Activated CD4-positive, alpha-beta T cell treated with anti-CD3 and anti-CD28 coated beads for 48 hours (primary cell): Measurements from ENCODE around the gene ENTR1.

ENCODE experiments used
- DNase-seq: peaks from one replicate; pipeline ENCODE4 v3.0.0-alpha.2; 2020

Gene ENTR1

DNA sequence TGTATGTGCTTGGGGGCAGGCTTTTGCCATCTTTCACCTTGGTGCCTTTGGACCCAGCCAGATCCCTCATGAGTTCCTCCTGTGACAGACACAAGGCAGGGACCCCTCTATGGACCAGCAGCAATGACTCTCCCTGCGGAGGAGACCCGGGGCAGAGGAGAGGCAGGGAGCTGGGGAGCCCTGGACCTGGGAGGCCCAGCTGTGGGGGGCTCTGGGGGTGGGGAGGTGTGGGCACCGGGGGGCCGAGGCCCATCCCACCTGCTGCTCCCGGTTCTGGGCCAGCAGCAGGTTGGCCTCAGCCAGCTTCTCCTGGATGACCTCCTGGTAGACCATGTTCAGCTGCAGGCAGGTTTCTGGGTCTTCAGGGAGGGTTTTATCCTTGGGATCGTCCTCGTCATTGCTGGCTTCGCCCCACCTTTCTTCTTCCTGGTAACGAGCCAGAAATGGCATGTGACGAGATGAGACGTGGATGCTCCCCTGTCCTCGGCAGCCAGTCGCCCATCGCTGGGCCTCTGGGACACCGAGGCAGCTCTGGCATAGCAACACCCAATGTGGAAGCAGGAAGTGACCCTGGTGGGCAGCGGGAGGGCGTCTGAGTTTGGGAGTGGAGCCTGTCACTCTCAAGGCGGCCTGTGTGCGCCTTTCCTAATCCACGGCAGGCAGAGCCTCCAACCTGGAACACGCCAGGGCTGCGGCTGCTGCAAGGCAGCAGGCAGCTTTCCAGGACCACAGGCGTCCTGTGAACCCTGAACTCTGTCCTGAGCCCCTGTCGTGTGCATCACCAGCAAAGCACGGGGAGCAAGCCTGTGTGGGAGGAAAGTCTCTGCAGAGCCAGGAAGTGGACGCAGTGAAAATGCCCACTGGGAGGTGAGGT lies 14.8 kb downstream of the ENTR1 start:
- no peak for DNase-seq

DNA sequence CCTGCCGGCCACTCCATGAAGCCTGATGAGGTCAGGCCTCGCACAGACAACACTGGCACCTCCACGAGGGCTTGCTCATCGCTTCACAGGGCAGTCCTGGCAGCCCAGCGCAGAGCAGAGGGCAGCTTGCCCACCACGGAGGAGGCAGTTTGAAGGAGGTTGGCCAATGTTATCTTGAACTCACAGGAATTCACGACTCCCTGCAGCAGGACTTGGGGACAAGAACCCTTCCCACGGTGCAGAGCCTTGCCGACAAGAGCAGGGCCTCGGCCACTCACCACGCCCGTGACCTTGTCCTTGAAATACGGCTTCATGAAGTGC lies 15.4 kb downstream of the ENTR1 start:
- DNase-seq, result no peak

DNA sequence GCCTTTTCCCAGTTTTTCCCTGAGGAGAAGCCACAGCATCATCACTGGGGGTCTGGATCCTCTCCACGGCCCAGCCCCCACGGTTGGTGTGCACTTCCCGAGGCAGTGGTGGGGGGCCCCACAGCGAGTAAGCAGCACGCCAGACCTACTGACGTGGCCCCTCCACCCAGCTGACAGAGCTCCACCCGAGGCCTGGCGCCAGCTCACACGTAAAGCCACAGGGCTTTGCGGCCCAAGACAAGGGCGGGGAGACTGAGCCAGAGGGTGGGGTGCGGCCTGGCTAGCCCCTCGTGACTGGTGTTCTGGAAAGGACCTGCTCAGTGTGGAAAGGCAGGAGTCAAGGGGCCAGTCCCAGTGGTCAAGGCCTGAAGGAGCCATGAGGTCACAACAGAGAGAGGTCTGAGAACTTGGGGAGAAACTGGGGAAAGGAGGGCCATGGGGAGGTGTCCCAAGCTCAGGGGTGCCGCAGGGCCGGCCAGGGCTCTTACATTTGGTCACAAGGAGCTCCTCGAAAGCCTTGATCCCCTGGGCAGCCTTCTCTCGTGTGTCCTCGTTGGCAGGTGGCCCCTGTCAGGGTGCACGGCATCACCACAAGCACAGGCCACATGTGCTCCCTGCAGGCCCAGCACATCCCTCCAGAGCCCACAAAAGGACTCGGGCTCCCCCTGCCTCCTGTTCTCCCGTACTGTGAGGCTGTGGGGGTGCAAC lies 15.9 kb downstream of the ENTR1 start:
- DNase-seq, result no peak

DNA sequence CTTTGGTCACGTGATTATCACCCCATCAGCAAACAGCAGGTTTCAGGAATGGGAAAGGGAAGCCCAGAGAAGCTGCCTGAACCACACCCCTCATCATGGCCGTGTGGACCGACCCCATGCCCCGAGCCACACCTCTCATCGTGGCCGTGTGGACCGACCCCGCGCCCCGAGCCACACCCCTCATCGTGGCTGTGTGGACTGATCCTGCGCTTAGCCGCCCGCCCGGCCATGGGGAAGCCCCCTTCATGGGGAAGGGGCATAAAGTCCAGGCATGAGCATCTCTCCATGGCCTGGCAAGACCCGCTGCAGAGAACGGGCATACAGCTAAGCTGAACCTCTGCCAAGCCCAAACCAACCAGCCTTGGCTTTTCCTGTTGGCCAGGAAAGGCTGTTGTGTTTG lies 16.9 kb downstream of the ENTR1 start:
- no peak for DNase-seq

DNA sequence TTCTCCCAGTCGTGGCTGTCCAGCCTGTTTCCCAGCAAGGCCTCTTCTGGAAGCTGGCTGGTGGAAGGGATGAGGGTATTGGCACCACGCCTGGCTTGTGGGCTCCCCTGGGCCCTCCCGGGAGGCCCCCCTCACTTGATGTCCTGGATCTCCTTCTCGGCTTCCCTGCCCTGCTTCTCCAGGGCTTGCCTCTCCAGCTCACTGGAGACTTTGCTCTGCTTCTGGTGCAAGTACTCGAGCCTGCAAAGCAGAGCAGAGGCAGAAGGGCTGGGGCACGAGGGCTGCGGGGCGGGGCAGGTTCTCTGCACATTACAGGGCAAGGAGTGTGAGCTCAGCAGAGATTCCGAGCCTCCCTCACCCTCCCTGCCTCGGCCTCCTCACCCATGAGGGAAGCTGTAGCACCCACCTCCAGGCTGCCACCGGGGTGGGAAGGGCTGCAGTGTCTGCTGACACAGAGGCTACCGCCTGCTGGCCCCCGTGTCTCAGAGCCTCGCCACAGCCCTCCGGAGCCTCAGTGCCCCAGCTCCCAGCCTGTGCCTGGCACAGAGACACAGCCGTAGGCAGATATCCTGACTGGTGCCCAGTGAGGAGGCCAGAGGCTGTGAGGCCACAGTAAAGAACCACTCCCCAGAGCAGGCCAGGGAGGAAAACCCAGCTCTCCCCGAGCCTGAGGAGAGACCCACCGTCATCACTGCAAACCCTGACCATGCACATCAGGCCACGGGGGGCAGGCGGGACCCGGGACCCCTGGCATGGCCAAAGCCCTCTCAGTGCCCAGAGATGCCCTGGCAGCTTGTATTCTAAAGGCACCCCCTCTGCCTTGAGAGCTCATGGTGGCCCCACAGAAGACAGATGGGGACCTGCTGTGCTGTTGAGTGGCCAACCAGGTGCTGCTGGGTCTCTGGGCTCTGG lies 17.6 kb downstream of the ENTR1 start:
- no peak for DNase-seq

DNA sequence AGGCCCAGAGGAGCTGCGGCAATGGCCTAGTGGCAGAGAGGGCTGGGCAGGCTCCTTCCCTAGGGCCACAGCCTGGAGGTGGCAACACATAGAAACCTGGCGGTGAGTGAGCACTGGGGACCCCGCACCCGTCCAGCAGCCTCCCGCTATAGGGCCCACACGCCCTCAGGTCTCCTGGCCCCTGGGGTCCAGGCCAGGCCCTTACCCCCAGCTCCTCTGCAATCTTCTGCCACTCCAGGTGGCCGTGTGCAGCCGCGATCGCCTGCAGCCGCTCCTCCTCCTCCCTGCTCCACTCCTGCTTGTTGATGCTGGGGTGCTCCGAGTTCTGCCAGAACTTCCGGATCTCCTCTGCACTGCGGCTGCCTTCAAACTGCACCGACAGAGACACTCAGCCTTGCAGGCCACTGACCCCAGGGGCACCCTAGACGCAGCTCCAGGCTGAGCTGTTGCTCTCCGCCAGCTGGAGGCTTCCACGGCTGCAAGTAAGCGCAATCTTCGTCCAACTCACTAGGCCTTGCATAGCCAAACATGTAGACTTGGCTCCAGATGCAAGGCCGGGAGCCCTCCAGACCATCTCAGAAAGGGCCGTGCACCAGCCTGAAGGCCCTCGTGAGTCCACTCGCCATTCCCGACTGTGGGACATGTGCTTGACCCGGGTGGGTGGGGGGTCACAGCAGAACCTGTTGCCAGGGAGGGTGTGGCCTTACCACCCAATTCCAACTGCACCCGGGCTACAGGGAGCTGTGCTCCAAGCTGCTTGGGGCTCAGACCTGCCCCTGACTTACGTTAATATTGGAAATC lies 18.5 kb downstream of the ENTR1 start:
- no peak for DNase-seq

DNA sequence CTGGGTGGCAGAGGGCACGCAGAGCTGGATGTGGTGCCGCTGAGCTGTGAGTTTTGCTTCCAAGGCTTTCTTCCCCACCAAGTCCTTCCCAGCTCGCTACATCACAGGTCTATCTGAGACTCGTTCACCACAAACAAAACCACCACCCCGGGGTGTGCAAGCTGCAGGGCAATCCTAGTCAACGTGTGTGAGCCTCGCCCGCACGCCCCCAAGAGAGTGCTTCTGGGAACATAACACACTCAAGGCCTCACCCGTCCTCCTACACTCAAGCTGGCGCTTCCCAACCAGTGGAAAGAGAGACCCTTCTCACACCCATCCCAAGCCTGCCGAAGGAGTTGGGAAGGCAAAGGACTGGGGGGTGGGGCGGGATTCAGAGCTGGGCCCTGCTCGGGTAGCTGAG lies 21.0 kb downstream of the ENTR1 start:
- DNase-seq, result no peak

DNA sequence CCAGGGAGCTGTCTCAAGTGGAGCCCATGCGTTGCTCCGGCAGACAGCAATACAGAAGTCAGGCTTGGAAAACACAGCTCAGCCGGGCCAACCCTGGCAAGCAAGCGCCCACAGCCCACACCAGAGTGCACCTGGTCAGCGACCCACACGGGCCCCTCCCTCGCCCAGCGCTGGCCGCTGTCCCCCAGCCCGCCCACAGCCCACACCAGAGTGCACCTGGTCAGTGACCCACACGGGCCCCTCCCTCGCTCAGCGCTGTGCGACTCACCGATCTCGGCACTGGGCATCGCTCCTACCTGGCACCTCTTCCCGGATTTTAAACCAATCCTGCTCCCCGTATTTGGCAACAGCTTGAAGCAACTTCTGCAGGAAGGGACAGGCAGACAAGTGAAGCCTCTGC lies 23.2 kb downstream of the ENTR1 start:
- DNase-seq, result no peak

DNA sequence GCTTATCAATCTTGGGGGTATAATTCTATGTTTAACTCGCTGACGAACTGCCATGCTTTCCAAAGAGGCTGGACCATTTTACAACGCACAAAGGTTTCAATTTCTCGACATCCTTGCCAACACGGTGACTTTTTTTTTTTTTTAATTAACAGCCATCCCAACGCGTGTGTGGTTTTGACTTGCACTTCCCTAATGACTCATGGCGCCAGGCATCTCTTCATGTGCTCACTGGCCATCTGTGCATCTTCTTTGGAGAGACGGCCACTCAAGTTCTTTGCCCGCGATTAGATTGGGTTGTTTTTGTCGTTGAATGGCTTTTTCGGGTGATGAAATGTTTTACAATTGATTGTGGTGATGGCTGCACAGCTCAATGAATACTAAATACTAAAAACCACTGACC lies 24.4 kb downstream of the ENTR1 start:
- no peak for DNase-seq

DNA sequence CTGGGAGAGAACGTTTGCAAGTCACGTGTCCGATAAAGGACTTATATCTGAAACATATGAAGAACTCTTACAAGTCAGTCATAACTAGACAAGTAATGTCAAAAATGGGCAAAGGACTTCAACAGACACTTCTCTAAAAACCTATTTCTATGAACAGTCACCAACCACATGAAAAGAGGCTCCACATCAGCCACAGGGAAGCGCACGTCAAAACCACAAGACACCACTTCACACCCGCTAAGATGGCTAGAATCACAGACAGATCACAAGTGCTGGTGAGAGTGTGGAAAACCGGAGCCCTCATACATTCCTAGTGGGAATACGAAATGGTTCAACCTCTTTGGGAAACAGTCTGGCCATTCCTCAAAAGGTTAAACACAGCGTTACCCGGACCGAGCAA lies 25.4 kb downstream of the ENTR1 start:
- peak; percentile 56 for DNase-seq

DNA sequence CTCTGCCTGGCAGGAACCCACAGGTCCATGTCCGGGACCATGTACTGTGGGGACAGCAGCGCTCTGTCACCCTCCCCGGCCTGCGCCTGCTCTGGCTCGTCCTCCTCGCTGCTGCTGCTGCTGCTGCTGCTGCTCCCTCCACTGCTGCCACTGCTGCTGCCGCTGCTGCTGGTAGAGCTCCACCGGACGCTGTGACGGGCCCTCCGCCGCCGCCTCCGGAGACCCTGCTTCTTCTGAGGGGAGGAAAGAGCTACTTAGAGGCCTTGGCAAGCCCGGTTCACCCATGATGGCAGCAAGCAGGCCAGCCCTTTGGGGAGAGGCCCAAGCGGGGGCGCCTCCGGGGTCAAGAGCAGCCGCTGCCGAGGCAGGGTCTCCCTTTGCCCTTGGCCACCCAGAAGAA lies 27.0 kb downstream of the ENTR1 start:
- DNase-seq, result no peak

DNA sequence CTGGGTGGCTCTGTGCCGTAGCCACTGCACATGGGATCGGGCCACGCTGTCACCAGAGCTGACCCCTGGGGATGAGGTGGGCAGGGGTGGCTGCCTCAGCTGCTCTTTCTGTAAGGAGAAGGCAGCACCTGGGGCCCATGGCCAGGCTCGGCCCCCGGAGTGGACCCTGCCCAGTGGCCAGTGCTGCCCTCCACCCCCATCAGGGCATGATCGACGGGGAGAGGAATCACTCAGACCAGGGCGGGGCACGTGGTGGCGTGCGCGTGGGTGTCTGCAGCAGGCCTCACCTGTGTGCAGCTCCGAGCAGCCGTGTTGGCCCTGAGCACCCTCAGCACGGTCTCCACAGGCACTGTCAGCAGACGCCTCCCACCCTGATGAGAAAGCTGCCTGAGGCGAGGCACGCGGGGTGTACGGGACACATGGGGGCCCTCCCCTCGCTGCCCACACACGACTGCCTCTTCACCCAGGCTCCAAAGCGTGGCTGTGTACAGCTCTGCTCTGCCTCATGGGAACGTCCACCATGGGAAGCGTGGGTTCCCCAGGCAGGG lies 28.4 kb downstream of the ENTR1 start:
- no peak for DNase-seq

DNA sequence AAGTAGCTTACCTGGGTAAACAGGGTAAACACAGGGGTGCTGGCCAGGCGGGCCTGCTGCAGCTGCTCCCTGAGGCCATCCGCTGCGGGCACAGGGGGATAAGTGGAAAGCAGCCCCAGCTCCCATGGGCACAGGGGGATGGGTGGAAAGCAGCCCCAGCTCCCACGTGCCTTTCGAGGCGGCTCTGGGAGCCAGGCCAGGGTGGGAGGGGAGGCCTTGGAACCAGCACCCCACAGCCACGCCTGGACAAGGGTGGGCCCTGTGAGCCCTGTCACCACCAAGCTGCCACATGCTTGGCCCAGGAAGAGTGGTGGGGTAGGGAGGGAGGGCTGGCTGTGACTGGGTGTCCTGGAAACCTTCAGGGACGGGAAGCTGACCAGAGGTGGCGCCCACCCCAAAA lies 29.1 kb downstream of the ENTR1 start:
- no peak for DNase-seq

DNA sequence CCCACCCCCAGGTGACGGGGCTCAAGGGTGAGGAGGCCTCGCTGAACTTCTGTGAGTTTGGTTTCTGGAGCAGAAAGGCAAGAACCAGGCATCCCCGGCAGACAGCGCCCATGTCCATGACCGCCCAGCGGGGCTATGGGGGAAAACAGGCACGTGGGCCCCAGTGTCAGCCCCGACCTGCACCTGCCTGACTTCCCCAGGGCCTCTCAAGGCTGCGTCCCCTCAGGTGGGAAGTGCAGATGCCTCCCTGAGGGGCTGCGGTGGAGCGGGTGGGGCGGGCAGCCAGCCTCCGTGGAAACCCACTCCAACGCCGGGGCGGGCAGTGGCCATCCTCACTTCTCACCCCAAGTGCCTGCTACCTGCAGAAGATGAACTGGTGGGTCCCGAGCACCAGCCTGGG lies 30.0 kb downstream of the ENTR1 start:
- DNase-seq, result no peak

DNA sequence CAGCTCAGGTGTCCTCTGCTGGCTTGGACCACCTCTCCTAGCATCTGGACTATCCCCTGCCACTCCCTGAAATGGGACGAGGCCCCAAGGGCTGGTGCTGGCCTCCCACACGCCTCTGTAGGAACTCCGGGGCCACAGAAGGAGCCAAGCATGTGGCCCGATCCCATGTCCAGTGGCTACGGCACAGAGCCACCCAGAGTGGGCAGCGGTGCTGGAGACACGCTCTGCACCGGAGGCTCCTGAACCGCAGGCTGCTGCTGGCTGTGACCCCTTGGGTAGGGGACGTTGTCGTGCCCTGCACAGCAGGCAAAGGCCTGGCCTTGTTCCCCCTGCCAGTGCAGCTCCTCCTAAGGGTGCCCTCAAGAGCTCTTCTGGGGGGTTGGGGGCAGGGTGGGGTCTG lies 30.5 kb downstream of the ENTR1 start:
- no peak for DNase-seq

DNA sequence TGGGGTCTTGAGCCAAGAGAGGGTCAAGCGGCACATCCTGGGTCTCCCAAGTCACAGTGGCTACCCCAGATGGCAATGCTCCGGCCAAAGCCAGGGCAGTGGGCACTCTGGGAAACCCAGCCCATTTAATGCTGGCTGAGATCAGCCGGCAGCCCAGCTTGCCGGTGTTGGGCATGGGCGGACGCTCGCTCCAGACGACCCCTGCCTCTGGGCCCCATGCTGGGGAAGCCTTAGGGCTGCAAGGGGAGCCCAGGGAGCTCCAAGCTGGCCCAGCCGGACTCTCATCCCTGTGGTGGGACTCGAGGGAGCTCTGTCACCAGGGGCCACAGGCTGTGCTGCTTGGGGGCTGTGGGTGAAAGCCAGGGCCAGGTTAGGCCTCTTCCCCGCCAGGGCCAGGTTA lies 31.0 kb downstream of the ENTR1 start:
- no peak for DNase-seq

DNA sequence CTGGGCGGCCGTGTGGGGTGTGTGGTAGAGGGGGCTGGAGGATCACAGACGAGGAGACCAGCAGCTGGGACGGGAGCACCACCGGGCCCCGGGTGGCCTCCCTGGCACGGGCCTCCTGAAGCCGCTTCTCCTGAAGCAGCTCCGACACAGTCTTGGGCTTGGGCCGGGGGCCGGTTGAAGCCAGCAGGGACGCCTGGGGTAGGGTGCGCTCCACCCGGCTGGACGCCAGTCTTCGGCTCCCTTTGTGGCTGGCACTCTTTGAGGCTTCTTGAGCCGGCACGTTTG lies 31.5 kb downstream of the ENTR1 start:
- no peak for DNase-seq

DNA sequence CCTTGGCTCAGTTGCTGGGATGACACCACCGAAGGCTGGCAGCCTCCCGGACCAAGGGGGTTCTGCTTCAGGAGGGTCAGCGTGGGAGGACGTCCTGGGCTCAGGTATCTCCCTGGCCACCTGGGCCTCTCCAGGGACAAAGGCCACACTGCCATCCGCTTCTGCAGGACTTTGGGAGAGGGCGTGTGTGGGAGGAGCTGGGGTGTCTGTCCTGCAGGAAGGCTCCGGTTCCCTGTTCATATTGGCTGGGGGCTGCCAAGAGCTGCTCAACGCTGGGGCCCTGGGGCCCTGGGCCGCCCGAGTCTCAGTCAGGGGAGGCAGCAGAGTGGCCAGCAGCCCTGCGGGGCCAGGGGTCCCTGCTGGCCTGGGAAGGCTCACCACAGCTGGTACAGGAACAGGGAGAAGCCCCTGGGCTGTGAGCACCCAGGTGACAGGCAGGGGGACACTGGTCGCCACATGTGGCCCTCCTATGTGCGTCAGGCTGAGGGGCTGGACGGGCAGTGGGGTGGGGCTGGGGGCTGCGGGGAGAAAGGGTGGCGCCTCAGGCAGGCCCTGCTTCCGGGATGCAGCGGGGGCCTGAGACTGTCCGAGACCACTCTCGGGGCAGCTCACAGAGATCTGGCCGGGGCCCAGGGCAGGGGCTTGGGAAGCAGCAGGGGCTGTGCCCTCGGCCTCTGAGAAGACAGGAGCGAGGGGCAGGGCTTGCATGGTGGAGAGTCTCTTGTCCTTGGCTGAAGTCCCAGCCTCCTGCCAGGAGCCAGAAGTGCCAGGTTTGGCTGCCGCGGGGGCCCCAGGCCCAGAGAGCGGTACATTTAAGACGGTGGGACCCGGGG lies 32.0 kb downstream of the ENTR1 start:
- no peak for DNase-seq

DNA sequence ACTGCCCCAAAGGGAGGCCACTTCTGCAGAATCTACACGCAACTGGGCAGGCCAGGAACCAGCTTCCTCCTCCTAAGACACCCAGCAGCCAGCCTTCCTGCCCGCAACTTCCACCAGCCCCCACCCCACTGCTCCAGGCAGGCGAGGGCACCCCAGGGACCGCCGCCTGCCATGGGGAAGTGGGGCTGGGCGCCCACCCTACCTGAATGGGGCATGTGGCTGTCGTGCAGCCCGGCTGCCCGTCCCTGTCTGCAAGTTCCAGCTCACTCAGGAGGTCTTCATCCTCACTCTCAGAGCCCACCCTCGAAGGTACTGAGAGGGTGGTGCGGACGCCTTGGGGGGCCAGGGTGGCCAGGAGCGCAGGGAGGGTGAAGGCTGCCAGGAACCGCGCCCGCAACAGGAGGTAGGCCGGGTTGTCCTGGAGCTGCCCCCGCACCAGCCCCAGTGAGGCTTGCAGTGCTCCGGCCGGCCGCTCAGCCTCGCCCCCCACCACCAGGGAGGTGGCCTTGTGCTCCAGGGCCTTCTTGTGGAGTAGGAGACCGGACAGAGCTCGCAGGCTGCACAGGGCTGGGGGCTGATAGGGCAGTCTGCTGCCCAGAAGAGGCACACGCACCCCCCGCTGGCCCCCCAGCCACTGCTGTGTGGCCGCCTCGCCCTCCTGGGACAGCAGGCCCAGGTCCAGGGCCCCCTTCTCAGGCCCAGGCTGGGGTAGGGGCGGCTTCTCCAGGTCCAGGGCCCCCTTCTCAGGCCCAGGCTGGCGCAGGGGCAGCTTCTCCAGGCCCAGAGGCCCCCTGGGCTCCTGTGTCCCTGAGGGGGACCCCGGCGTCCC lies 32.9 kb downstream of the ENTR1 start:
- DNase-seq, result no peak

DNA sequence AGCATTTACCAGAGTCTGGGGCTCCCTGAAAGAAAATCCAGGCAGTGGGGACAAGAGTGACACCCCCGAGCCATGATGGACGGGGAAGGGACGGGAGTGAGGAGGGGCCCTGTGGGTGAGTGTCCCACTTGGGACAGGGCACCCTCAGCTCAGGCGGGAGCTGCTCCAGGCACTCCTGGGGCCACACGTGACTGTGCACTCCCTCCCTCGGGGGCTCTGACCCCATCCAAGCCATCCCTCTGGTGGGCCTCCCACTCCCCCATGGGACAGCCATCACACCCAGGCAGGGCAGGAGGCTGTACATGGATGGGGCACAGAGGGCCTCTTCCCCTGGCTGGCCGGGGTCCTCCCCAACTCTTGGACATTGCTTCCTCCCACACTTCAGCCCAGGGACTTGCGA lies 34.0 kb downstream of the ENTR1 start:
- no peak for DNase-seq

DNA sequence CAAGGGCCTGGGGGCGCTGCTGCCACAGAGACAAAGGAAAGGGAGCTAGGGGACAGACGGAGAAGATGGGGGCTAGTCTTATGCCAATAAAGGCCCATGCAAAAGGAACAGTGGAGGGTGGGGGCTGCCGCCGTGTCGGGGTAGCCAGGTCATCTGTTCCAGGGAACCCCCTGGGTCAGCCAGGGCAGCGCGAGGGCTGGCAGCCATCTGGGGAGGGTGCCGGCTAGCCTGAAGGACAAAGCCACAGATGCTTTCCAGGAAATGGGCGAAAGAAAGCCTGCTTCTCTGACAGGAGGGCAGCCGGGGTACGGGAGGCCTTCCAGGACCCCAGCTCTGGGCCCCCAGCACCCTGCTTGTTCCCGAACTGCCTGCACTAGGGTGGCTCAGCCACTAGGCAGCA lies 35.3 kb downstream of the ENTR1 start:
- DNase-seq, result no peak
